Stimulated activated CD8-positive, alpha-beta memory T cell treated with anti-CD3 and anti-CD28 coated beads, Interleukin-15, amount 100 ng/mL, for 1 hour (primary cell): ENCODE results near the gene RAPGEF6.
A peak's percentile ranks its signal among the peaks of the same experiment; 100 is the strongest.
"Not testable (repeated sequence)": the region's sequence is repeated elsewhere in the genome, so short reads cannot be mapped to it uniquely, and the experiment has no call there.

Experiments
- DNase-seq: peaks from one replicate; pipeline ENCODE4 v3.0.0-alpha.2; 2020; ENCODE audit warnings: low read depth

Gene RAPGEF6

GRCh38 chr5:131640043-131640856, 5.2 kb upstream of the RAPGEF6 start:
- DNase-seq, result no peak

- DNase-seq, result no peak
Measured at GRCh38 chr5:131639148-131639547, 4.1 kb upstream of the RAPGEF6 start.

- no peak for DNase-seq
Measured at GRCh38 chr5:131637694-131638093, 2.7 kb upstream of the RAPGEF6 start.

GRCh38 chr5:131635684-131636572, 899 bp upstream of the RAPGEF6 start:
- no peak for DNase-seq

GRCh38 chr5:131634666-131634995, 398 bp downstream of the RAPGEF6 start:
- DNase-seq, result peak; percentile 14

GRCh38 chr5:131634238-131634637, 791 bp downstream of the RAPGEF6 start:
- DNase-seq, result no peak

- no peak for DNase-seq
Measured at GRCh38 chr5:131633830-131634229, 1.2 kb downstream of the RAPGEF6 start.

- DNase-seq, result no peak
Measured at GRCh38 chr5:131630963-131631350, 4.1 kb downstream of the RAPGEF6 start.

GRCh38 chr5:131630208-131630962, 4.6 kb downstream of the RAPGEF6 start:
- no peak for DNase-seq

- DNase-seq, result no peak
Measured at GRCh38 chr5:131628990-131629389, 6.0 kb downstream of the RAPGEF6 start.

GRCh38 chr5:131627207-131627865, 7.7 kb downstream of the RAPGEF6 start:
- no peak for DNase-seq

- no peak for DNase-seq
Measured at GRCh38 chr5:131622633-131623032, 12.4 kb downstream of the RAPGEF6 start.

GRCh38 chr5:131621164-131621563, 13.9 kb downstream of the RAPGEF6 start:
- not testable (repeated sequence) for DNase-seq

GRCh38 chr5:131619102-131619501, 15.9 kb downstream of the RAPGEF6 start:
- no peak for DNase-seq

- DNase-seq, result no peak
Measured at GRCh38 chr5:131617140-131617822, 17.7 kb downstream of the RAPGEF6 start.

GRCh38 chr5:131615957-131616356, 19.1 kb downstream of the RAPGEF6 start:
- no peak for DNase-seq

GRCh38 chr5:131613423-131613822, 21.6 kb downstream of the RAPGEF6 start:
- no peak for DNase-seq

- DNase-seq, result no peak
Measured at GRCh38 chr5:131611064-131611381, 24.0 kb downstream of the RAPGEF6 start.

- DNase-seq, result no peak
Measured at GRCh38 chr5:131610198-131611063, 24.6 kb downstream of the RAPGEF6 start.

- DNase-seq, result no peak
Measured at GRCh38 chr5:131609774-131610173, 25.3 kb downstream of the RAPGEF6 start.

GRCh38 chr5:131608597-131608996, 26.4 kb downstream of the RAPGEF6 start:
- no peak for DNase-seq
